ENCODE measurements around the gene TRPC4.

DNA sequence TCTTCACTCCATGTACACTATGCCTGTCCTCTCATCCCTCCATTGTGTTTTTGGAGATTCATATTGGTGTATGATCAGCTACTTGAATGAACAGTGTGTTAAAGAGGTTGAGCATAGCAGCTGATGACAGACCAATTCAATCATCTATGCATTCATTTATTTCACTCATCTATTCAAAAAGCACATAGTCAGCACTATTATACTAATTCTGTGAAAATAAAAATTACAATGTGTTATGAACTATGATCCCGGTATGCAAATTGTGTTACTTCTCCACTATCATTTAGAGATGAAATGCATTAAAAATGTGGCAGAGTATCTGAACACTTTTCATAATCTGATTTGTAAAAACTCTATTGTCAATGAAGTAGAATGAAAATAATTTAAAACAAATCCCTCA is 5.9 kb downstream of the TRPC4 start:
- TF ChIP-seq CTCF (conservative IDR thresholded peaks at IDR 0.05; ENCODE audit: low read depth, low read length): no peak
- TF ChIP-seq EZH2phosphoT487 (IDR thresholded peaks at IDR 0.05; ENCODE audit: borderline replicate concordance, low read length): no peak
- no peak for TF ChIP-seq EZH2 (IDR thresholded peaks at IDR 0.05; ENCODE audit: low read length, unreplicated experiment)
